SU-DHL-6 (cell line): ENCODE measurements around the gene TECPR2.

Experiments used
- H2AFZ ChIP-seq: fragments of 200-600 bp; sonication (generic); 2 replicates; pipeline ENCODE4 v1.6.1; 2014; ENCODE audit warnings: low read depth, mild to moderate bottlenecking, moderate library complexity, mixed read lengths, antibody characterized with exemption, low read length; ENCODE audit not compliant: severe bottlenecking
- H3F3A ChIP-seq: fragments of 200-600 bp; shearing (Covaris generic); 2 replicates; pipeline ENCODE4 v1.6.0; 2016; ENCODE audit warnings: antibody characterized with exemption, mild to moderate bottlenecking; ENCODE audit not compliant: insufficient read depth
- H3K27ac ChIP-seq: fragments of 200-600 bp; sonication (generic); 2 replicates; pipeline ENCODE4 v1.5.1; 2016; ENCODE audit warnings: low read depth, mild to moderate bottlenecking, low read length, moderate library complexity, mixed read lengths
- H3K27me3 ChIP-seq: fragments of 200-600 bp; sonication (generic), shearing (Covaris generic); 2 replicates; pipeline ENCODE4 v1.6.0; 2014; ENCODE audit warnings: mild to moderate bottlenecking, low read length
- H3K36me3 ChIP-seq: fragments of 200-600 bp; sonication (generic); 2 replicates; pipeline ENCODE4 v1.6.1; 2014; ENCODE audit warnings: mild to moderate bottlenecking, low read length, mixed read lengths
- H3K4me2 ChIP-seq: fragments of 300-600, 200-600 bp; shearing (Covaris generic), sonication (generic); 2 replicates; pipeline ENCODE4 v1.6.0; 2014; ENCODE audit warnings: low read length, low read depth, mild to moderate bottlenecking; ENCODE audit not compliant: poor library complexity, severe bottlenecking
- H3K4me3 ChIP-seq: fragments of 200-600 bp; sonication (generic); 2 replicates; pipeline ENCODE4 v1.5.1; 2014; ENCODE audit warnings: antibody characterized with exemption, low read length, mild to moderate bottlenecking, mixed read lengths; ENCODE audit not compliant: insufficient read depth, poor library complexity, severe bottlenecking
- H3K79me2 ChIP-seq: fragments of 200-600 bp; sonication (generic); 2 replicates; pipeline ENCODE4 v1.6.1; 2014; ENCODE audit warnings: mild to moderate bottlenecking, low read length, moderate library complexity; ENCODE audit not compliant: insufficient read depth
- H3K9ac ChIP-seq: fragments of 200-600 bp; sonication (generic); 2 replicates; pipeline ENCODE4 v1.7.0; 2014; ENCODE audit warnings: mild to moderate bottlenecking, low read length
- H3K9me2 ChIP-seq: fragments of 200-600 bp; sonication (generic); replicated peaks from 2 replicates; pipeline ENCODE4 v1.6.1; 2014; ENCODE audit warnings: low read length; ENCODE audit not compliant: insufficient read depth
- H3K9me3 ChIP-seq: fragments of 200-600 bp; sonication (generic); 2 replicates; pipeline ENCODE4 v1.6.1; 2014; ENCODE audit warnings: low read length, mixed read lengths; ENCODE audit not compliant: insufficient read depth
- H4K20me1 ChIP-seq: fragments of 200-600 bp; sonication (generic); 2 replicates; pipeline ENCODE4 v1.6.1; 2014; ENCODE audit warnings: low read depth, mild to moderate bottlenecking, antibody characterized with exemption, low read length, moderate library complexity, mixed read lengths
- EZH2phosphoT487 ChIP-seq: fragments of 200-600 bp; sonication (generic), shearing (Covaris generic); conservative IDR thresholded peaks from 2 replicates; pipeline ENCODE4 v1.6.1; 2018; ENCODE audit warnings: mild to moderate bottlenecking, antibody characterized with exemption, low read length, moderate library complexity, mixed read lengths
- TF ChIP-seq, protein P1 (sequence below): fragments of 200-600 bp; sonication (generic); IDR thresholded peaks from one replicate; pipeline ENCODE4 v1.5.1; 2017; ENCODE audit warnings: antibody characterized with exemption, mild to moderate bottlenecking, low read length, moderate library complexity; ENCODE audit not compliant: insufficient read depth, poor library complexity, severe bottlenecking

TECPR2 gene

GRCh38 chr14:102362545-102363181 is at the start of gene TECPR2, which contains the start of gene CINP:
TECPR2 (plus strand) TSS chr14:102362941; CDS start chr14:102376722, 13,781 bp downstream.
CINP (minus strand) TSS chr14:102362890; CDS start chr14:102362851, 39 bp downstream.
- Histone ChIP-seq H3F3A (no peaks in the 10 kb centered on the region; the same call in 1 of the 2 replicates), H3K4me3 (peak within 1 kb of the TSS; percentile 90), H3K36me3 (no peaks in the 10 kb centered on the region), H3K9ac (peak within 1 kb of the TSS; percentile 77), H3K27me3 (no peaks in the 10 kb centered on the region), H3K4me2 (peak within 1 kb of the TSS; percentile 78), H3K79me2 (no peaks in the 10 kb centered on the region), H3K9me3 (no peaks in the 10 kb centered on the region), H2AFZ (peak within 1 kb of the TSS; percentile 92), H3K9me2 (no peaks in the 10 kb centered on the region), H4K20me1 (no peaks in the 10 kb centered on the region; the same call in 1 of the 2 replicates), H3K27ac (no peak within 1 kb of the TSS)
- no peak for TF ChIP-seq EZH2phosphoT487
- TF ChIP-seq, protein P1, sequence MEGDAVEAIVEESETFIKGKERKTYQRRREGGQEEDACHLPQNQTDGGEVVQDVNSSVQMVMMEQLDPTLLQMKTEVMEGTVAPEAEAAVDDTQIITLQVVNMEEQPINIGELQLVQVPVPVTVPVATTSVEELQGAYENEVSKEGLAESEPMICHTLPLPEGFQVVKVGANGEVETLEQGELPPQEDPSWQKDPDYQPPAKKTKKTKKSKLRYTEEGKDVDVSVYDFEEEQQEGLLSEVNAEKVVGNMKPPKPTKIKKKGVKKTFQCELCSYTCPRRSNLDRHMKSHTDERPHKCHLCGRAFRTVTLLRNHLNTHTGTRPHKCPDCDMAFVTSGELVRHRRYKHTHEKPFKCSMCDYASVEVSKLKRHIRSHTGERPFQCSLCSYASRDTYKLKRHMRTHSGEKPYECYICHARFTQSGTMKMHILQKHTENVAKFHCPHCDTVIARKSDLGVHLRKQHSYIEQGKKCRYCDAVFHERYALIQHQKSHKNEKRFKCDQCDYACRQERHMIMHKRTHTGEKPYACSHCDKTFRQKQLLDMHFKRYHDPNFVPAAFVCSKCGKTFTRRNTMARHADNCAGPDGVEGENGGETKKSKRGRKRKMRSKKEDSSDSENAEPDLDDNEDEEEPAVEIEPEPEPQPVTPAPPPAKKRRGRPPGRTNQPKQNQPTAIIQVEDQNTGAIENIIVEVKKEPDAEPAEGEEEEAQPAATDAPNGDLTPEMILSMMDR: no peak

DNA sequence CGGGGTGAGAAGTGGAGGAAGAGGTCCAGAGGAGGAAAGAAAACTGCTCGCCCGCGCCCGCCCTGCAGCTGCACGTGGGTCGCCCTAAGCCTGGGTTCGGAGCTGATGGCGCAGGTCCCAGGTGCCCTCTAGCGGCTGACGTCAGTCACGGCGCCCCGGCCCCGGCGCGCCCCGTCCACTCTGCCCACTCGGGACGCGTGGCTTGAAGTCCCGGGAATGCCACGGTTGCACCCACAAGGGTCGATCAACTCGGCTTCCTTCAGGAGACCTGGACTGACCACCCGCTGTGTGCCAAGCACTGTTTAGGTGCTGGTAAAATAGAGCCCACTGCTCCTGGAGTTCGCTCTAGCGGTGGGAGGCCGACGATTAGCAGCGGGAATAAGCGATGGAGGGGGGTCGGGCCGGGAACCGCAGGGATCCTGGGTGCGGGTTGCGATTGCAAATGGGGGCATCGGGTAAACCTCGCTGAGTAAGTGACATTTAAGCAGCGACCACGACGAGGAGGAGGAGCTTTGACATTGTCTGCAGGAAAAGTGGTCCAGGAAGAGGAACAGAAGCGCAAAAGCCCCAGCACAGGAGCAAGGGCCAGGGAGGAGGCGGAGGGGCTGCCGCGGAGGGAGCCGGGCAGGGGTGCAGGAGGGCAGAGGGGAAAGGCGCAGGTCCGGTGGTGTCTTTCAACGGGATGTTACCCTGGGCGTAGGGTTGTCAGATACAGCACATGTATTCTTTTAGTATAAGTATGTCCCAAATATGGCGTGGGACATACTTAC is 48.3 kb upstream of the TECPR2 start:
- Histone ChIP-seq H4K20me1 (no peaks in the 10 kb centered on the region), H3K9me2 (no peaks in the 10 kb centered on the region), H3K9me3 (no peaks in the 10 kb centered on the region), H3K27ac (no peak overlapping the region), H3K79me2 (no peaks in the 10 kb centered on the region), H3F3A (peaks cover 8% of the 10 kb centered on the region), H2AFZ (peak overlapping the region; percentile 88), H3K27me3 (no peaks in the 10 kb centered on the region), H3K36me3 (no peaks in the 10 kb centered on the region), H3K4me2 (peak overlapping the region; percentile 71), H3K4me3 (peak overlapping the region; percentile 50), H3K9ac (peak overlapping the region; percentile 45)
- TF ChIP-seq, protein P1: peak; percentile 93
- TF ChIP-seq EZH2phosphoT487: no peak

GRCh38 chr14:102315121-102315520 is 47.6 kb upstream of the TECPR2 start:
- Histone ChIP-seq H3K79me2 (no peaks in the 10 kb centered on the region), H3K9me3 (no peaks in the 10 kb centered on the region), H3K4me2 (no peak overlapping the region), H4K20me1 (no peaks in the 10 kb centered on the region), H3K4me3 (no peak overlapping the region), H3K27ac (no peak overlapping the region), H3K9ac (no peak overlapping the region), H3K9me2 (no peaks in the 10 kb centered on the region), H3F3A (peaks cover 8% of the 10 kb centered on the region), H2AFZ (no peak overlapping the region), H3K36me3 (no peaks in the 10 kb centered on the region), H3K27me3 (no peaks in the 10 kb centered on the region)
- TF ChIP-seq EZH2phosphoT487: no peak
- TF ChIP-seq, protein P1: no peak
